ENCODE results near the gene ZNF584. TPM values are rescaled to one million over a fixed set of nuclear protein-coding genes. Genes with fewer than 3 reads are reported as not detected.

ZNF584 gene
- total and polyA plus RNA-seq, 10 of the 15 experiments (the other 5 are each of a cell fraction or from before 2014, with no cell fraction given): 2.0 to 10.7 (median 6.3) TPM

DNA sequence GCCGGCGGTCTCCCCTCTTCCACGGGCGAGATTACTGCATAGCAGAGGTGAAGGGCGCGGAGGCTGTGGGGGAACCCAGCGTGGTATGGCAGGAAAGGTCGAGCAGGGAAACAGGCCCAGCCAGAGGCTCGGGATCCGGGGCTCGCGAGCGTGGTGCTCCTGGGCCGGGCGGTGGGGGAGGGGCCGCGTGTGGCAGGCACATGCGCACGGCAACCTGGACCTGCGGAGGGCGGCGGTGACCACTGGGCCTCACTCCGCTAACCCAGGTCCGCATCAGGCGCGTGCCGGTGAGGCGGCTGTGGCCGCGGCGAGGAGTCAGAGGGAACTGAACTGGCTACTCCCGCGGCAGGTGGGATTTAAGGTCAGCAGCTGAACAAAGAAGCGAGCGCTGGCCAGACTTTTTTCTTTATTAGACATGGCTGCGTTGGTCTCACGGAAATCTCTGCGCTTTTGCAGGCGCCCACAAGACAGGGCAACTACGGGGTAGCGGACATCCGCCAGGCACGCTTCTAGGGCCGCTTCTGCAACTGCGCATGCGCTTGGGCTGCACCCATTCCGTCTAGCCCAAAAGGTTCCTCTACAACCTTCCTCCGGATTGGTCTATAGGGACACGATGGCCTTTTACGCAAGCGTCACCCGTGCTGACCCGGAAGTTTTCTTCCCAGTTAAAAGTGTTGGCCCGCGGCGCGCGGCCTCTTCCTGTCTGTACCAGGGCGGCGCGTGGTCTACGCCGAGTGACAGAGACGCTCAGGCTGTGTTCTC is 21.7 kb upstream of the ZNF584 start, which contains the start of gene RPS5 (continued):
- TF ChIP-seq BHLHE40 (IDR thresholded peaks at IDR 0.05; ENCODE audit: borderline replicate concordance in 1 of 2, low read depth in 2 of 2, low read length in 1 of 2) (peak; percentile 92 to 95), SPI1 (IDR thresholded peaks at IDR 0.05; ENCODE audit: borderline replicate concordance, insufficient read depth, low read depth, low read length) (0 out of 2 replicates have a peak, but pooled peaks have one; percentile 4), SIN3A (IDR thresholded peaks at IDR 0.05; ENCODE audit: low read depth, low read length) (no peak; the same call in 1 of the 2 replicates), BACH1 (IDR thresholded peaks at IDR 0.05; ENCODE audit: borderline replicate concordance) (peak; percentile 69; the same call in 1 of the 2 replicates), ZNF622 (IDR thresholded peaks at IDR 0.05) (no peak), MXI1 (IDR thresholded peaks at IDR 0.05; ENCODE audit: low read depth, low read length) (peak; percentile 99), SMAD1 (IDR thresholded peaks at IDR 0.05; ENCODE audit: low read depth, partially characterized antibody) (no peak), RAD21 (IDR thresholded peaks at IDR 0.05; ENCODE audit: insufficient read depth, low read depth, low read length) (no peak)
- TF ChIP-seq, protein P1, sequence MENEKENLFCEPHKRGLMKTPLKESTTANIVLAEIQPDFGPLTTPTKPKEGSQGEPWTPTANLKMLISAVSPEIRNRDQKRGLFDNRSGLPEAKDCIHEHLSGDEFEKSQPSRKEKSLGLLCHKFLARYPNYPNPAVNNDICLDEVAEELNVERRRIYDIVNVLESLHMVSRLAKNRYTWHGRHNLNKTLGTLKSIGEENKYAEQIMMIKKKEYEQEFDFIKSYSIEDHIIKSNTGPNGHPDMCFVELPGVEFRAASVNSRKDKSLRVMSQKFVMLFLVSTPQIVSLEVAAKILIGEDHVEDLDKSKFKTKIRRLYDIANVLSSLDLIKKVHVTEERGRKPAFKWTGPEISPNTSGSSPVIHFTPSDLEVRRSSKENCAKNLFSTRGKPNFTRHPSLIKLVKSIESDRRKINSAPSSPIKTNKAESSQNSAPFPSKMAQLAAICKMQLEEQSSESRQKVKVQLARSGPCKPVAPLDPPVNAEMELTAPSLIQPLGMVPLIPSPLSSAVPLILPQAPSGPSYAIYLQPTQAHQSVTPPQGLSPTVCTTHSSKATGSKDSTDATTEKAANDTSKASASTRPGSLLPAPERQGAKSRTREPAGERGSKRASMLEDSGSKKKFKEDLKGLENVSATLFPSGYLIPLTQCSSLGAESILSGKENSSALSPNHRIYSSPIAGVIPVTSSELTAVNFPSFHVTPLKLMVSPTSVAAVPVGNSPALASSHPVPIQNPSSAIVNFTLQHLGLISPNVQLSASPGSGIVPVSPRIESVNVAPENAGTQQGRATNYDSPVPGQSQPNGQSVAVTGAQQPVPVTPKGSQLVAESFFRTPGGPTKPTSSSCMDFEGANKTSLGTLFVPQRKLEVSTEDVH (IDR thresholded peaks at IDR 0.05; ENCODE audit: low read depth, partially characterized antibody): peak; percentile 82
- TF ChIP-seq, protein P2, sequence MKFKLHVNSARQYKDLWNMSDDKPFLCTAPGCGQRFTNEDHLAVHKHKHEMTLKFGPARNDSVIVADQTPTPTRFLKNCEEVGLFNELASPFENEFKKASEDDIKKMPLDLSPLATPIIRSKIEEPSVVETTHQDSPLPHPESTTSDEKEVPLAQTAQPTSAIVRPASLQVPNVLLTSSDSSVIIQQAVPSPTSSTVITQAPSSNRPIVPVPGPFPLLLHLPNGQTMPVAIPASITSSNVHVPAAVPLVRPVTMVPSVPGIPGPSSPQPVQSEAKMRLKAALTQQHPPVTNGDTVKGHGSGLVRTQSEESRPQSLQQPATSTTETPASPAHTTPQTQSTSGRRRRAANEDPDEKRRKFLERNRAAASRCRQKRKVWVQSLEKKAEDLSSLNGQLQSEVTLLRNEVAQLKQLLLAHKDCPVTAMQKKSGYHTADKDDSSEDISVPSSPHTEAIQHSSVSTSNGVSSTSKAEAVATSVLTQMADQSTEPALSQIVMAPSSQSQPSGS (IDR thresholded peaks at IDR 0.05; ENCODE audit: low read length): no peak
- TF ChIP-seq, protein P3, sequence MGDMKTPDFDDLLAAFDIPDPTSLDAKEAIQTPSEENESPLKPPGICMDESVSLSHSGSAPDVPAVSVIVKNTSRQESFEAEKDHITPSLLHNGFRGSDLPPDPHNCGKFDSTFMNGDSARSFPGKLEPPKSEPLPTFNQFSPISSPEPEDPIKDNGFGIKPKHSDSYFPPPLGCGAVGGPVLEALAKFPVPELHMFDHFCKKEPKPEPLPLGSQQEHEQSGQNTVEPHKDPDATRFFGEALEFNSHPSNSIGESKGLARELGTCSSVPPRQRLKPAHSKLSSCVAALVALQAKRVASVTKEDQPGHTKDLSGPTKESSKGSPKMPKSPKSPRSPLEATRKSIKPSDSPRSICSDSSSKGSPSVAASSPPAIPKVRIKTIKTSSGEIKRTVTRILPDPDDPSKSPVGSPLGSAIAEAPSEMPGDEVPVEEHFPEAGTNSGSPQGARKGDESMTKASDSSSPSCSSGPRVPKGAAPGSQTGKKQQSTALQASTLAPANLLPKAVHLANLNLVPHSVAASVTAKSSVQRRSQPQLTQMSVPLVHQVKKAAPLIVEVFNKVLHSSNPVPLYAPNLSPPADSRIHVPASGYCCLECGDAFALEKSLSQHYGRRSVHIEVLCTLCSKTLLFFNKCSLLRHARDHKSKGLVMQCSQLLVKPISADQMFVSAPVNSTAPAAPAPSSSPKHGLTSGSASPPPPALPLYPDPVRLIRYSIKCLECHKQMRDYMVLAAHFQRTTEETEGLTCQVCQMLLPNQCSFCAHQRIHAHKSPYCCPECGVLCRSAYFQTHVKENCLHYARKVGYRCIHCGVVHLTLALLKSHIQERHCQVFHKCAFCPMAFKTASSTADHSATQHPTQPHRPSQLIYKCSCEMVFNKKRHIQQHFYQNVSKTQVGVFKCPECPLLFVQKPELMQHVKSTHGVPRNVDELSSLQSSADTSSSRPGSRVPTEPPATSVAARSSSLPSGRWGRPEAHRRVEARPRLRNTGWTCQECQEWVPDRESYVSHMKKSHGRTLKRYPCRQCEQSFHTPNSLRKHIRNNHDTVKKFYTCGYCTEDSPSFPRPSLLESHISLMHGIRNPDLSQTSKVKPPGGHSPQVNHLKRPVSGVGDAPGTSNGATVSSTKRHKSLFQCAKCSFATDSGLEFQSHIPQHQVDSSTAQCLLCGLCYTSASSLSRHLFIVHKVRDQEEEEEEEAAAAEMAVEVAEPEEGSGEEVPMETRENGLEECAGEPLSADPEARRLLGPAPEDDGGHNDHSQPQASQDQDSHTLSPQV (IDR thresholded peaks at IDR 0.05): no peak
- TF ChIP-seq, protein P4, sequence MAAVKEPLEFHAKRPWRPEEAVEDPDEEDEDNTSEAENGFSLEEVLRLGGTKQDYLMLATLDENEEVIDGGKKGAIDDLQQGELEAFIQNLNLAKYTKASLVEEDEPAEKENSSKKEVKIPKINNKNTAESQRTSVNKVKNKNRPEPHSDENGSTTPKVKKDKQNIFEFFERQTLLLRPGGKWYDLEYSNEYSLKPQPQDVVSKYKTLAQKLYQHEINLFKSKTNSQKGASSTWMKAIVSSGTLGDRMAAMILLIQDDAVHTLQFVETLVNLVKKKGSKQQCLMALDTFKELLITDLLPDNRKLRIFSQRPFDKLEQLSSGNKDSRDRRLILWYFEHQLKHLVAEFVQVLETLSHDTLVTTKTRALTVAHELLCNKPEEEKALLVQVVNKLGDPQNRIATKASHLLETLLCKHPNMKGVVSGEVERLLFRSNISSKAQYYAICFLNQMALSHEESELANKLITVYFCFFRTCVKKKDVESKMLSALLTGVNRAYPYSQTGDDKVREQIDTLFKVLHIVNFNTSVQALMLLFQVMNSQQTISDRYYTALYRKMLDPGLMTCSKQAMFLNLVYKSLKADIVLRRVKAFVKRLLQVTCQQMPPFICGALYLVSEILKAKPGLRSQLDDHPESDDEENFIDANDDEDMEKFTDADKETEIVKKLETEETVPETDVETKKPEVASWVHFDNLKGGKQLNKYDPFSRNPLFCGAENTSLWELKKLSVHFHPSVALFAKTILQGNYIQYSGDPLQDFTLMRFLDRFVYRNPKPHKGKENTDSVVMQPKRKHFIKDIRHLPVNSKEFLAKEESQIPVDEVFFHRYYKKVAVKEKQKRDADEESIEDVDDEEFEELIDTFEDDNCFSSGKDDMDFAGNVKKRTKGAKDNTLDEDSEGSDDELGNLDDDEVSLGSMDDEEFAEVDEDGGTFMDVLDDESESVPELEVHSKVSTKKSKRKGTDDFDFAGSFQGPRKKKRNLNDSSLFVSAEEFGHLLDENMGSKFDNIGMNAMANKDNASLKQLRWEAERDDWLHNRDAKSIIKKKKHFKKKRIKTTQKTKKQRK (IDR thresholded peaks at IDR 0.05; ENCODE audit: low read depth, low read length): no peak
